Esophagus (tissue), 2 donors: Measurements from ENCODE around the gene CACNG6. TPM values are rescaled to one million over a fixed set of nuclear protein-coding genes. Genes with fewer than 3 reads are reported as not detected.

Source experiments
- polyA plus RNA-seq, 2 donors: library from polyadenylated mRNA; stranded (reverse); fragments of 200-250 nt; gene quantifications; one replicate each; pipeline ENCODE4 v1.2.3, GENCODE V29; 2013
- donor health status: healthy with polysubstance abuse.
- donor health status: Bipolar disorder and iron deficiency.

Gene CACNG6
- polyA plus RNA-seq, 2 donors = not detected

Other genes starting within 250 kb of the CACNG6 start
- gene NLRP12, start 167.3 kb upstream of the CACNG6 start, polyA plus RNA-seq = under 1 TPM; 0.01 to 0.04 TPM
- gene MYADM, start 123.8 kb upstream of the CACNG6 start, polyA plus RNA-seq = 10 to 100 TPM in 1 of 2 donors, 1 to 10 TPM in 1; 9.3 to 20.4 TPM
- under 1 TPM in 1 of 2 donors, not detected in 1; 0.01 TPM for gene PRKCG, start 109.4 kb upstream of the CACNG6 start, polyA plus RNA-seq
- gene CACNG7, start 82.4 kb upstream of the CACNG6 start, polyA plus RNA-seq = not detected
- under 1 TPM; 0.01 to 0.04 TPM for gene CACNG8, start 28.7 kb upstream of the CACNG6 start, polyA plus RNA-seq
- gene VSTM1, start 72.3 kb downstream of the CACNG6 start, polyA plus RNA-seq = not detected
- not detected for gene TARM1, start 89.7 kb downstream of the CACNG6 start, polyA plus RNA-seq
- 1 to 10 TPM in 1 of 2 donors, under 1 TPM in 1; 0.73 to 1.0 TPM for gene OSCAR, start 109.2 kb downstream of the CACNG6 start, polyA plus RNA-seq
- gene NDUFA3, start 111.2 kb downstream of the CACNG6 start, polyA plus RNA-seq = 100 to 1,000 TPM; 147 to 303 TPM
- gene TFPT, start 124.0 kb downstream of the CACNG6 start, polyA plus RNA-seq = 10 to 100 TPM; 11.8 to 13.2 TPM
- gene PRPF31, start 124.1 kb downstream of the CACNG6 start, polyA plus RNA-seq = 10 to 100 TPM; 38.9 to 44.3 TPM
- 10 to 100 TPM; 21.3 to 23.0 TPM for gene CNOT3, start 146.1 kb downstream of the CACNG6 start, polyA plus RNA-seq
- 1 to 10 TPM; 4.9 to 7.0 TPM for gene LENG1, start 168.1 kb downstream of the CACNG6 start, polyA plus RNA-seq
- 10 to 100 TPM in 1 of 2 donors, 1 to 10 TPM in 1; 2.9 to 11.0 TPM for gene TMC4, start 181.5 kb downstream of the CACNG6 start, polyA plus RNA-seq
- 10 to 100 TPM; 21.4 to 22.0 TPM for gene MBOAT7, start 197.9 kb downstream of the CACNG6 start, polyA plus RNA-seq
- gene TSEN34, start 199.7 kb downstream of the CACNG6 start, polyA plus RNA-seq = 10 to 100 TPM; 17.9 to 55.0 TPM
- gene RPS9, start 209.2 kb downstream of the CACNG6 start, polyA plus RNA-seq = 1,000 to 10,000 TPM; 2,177 to 3,000 TPM
- gene LILRB3, start 231.4 kb downstream of the CACNG6 start, polyA plus RNA-seq = under 1 TPM; 0.63 to 0.75 TPM